ENCODE measurements around the gene RNFT2.

The RNFT2 gene

DNA sequence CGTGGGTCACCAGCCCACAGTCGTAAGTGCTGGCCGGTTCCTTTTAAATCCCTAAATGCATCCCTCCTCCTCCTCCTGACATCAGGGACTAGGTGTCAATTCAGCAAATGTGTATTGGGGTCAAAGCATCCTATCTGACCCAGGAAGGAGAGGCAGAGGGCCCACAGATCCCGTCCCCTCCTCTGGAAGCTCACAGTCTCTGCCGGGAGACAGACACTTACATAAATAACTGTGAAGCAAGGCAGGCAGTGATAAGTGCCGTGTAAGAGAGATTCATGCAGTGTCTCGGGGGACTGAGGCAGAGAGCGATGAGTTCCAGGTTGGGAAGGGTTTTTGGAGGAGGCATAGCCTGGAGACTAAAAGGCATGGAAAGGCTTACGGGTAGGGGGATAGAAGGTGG is 99.0 kb downstream of the RNFT2 start:
- DNase-seq, result no peak
- ATAC-seq, result no peak

DNA sequence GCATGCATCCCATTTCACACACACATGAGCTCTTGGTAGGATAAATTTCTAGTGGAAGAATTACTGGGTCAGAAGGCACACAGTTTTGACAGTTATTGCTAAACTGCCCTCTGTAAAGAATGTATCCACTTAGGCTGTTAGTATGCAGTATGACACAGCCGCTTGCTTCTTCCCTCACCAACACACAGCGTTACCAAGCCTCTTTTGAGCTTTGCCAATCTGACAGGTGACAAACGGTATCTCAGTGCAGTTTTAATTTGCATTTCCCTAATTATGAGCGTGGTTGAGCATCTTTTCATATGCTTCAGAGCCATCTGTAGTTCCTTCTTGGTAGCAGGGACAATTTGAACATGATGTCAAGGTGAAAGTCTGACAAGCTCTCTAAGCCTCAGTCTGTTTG is 100.2 kb downstream of the RNFT2 start:
- DNase-seq (no peak), ATAC-seq (no peak)

- DNase-seq (no peak), ATAC-seq (no peak)
These were observed 101.2 kb downstream of the RNFT2 start for GRCh38 chr12:116839287-116839830.

GRCh38 chr12:116843085-116843484 is 105.0 kb downstream of the RNFT2 start:
- DNase-seq (no peak), ATAC-seq (no peak)

DNA sequence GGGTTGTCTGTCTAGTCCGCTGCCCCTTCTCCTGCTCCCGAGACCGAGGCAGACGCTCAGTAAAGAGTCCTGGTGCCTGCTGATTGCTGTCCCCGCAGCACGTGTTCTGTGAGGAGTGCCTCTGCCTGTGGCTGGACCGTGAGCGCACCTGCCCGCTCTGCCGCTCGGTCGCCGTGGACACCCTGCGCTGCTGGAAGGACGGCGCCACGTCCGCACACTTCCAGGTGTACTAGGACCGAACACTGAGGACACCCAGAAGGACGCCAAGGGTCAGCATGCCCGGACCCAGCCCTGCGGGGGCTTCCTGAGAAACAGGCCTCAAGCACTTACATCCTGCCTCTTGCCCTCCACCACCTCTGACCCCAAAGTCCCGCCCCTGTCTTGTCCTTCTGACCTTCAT is 111.1 kb downstream of the RNFT2 start:
- no peak for DNase-seq
- no peak for ATAC-seq

DNA sequence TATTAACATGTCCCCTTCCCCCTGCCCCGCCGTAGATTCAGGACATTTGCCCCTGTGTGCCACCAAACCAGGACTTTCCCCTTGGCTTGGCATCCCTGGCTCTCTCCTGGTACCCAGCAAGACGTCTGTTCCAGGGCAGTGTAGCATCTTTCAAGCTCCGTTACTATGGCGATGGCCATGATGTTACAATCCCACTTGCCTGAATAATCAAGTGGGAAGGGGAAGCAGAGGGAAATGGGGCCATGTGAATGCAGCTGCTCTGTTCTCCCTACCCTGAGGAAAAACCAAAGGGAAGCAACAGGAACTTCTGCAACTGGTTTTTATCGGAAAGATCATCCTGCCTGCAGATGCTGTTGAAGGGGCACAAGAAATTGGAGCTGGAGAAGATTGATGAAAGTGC is 114.2 kb downstream of the RNFT2 start:
- DNase-seq (no peak), ATAC-seq (no peak)

GRCh38 chr12:116853507-116853906 is 115.4 kb downstream of the RNFT2 start:
- DNase-seq, result no peak
- no peak for ATAC-seq

DNA sequence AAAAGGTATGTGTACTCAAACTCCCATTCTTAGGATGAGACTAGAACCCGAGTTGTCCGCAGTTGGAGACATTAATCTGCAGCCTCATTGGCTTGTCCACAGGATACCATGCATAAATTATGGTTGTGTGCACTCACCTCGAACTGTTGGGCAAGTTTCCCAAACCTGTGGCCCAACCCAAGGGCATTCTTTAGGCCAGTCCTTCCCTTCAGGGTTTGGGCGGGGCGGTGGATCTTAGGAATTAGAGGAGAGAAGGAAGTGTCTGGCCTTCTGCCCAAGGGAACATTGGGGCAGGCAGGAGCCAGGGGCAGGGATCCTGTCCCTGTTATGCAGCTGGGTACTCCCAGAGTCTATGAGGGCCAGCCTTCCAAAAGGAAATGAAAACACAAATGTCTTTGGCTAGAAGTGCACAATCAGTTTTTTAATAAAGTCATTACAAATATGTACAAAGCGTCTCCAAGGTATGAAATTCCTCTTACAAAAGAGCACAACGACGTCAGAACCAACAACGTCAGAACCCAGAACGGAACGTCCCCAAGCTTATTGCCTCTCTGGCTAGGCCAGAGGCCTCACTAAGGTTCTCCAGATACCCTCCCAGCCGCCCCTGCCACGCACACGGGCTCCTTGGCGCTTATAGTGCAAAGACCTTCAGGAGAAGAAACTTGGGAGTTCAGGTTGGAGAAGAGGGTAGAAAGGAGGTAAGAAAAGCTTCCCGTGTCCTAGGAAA is 117.8 kb downstream of the RNFT2 start:
- DNase-seq, result no peak
- no peak for ATAC-seq

DNA sequence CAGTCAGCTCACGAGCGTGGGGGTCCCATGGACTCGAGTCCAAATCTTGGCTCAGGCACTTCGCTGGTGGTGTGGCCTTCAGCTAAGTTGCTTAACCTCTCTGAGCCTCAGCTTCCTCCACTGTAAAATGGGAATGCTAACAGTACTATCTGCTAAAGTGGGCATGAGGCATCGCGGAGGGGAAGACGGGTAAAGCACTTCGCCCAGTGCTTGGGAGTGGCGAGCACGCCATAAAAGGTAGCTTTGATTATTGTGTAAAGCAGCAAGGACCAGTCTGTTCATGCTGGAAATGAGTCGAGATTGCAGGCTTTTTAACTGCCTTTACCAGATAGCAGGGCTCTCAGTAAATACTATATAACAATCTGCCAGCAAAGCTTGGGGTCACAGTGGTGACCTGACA is 118.6 kb downstream of the RNFT2 start:
- ATAC-seq (no peak), DNase-seq (no peak)

GRCh38 chr12:116859079-116859478 is 121.0 kb downstream of the RNFT2 start:
- ATAC-seq, result no peak
- DNase-seq, result no peak

DNA sequence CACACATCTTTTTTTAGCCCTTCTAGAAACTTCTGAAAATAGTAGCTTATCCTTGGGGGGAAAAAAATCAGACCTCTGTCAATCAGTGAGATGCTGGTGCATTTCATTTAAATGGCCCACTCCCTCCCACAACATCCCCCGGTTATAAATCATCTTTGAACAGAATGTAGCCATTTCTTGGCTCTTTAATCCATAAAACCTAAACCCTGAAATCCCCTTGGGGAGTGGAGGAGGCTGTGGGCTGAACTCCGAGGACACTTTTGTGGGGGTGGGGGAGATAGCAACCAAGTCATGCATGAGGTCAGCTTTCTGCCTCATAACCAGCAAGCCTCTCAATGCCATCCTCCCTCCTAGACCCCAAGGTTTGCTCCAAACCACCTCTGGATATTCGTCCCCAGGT is 122.1 kb downstream of the RNFT2 start:
- DNase-seq (no peak), ATAC-seq (no peak)

- DNase-seq (peak; percentile 49), ATAC-seq (peak; percentile 37)
These were observed 123.2 kb downstream of the RNFT2 start for GRCh38 chr12:116861320-116861719.

GRCh38 chr12:116862167-116862566 is 124.1 kb downstream of the RNFT2 start:
- no peak for DNase-seq
- no peak for ATAC-seq

GRCh38 chr12:116863275-116863767 is 125.2 kb downstream of the RNFT2 start:
- ATAC-seq, result no peak
- peak; percentile 20 for DNase-seq

- ATAC-seq, result no peak
- no peak for DNase-seq
These were observed 126.5 kb downstream of the RNFT2 start for GRCh38 chr12:116864371-116865160.

GRCh38 chr12:116867523-116867922 is 129.4 kb downstream of the RNFT2 start:
- ATAC-seq, result no peak
- DNase-seq, result no peak

DNA sequence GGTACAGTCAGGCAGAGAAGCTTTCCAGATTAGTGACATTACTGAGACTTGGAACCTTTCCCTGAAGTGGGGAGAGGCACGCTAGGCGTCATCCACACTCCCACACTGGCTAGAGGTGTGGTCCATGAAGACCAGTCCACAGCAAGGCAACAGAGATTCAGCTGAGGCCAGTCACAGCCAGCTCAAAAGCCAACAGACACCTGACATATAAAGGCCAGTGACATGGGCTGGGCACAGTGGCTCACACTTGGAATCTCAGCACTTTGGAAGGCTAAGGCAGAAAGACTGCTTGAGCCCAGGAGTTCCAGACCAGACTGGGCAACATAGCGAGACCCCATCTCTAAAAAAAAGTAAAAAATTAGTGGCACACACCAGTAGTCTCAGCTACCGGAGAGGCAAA is 132.2 kb downstream of the RNFT2 start:
- ATAC-seq, result no peak

DNA sequence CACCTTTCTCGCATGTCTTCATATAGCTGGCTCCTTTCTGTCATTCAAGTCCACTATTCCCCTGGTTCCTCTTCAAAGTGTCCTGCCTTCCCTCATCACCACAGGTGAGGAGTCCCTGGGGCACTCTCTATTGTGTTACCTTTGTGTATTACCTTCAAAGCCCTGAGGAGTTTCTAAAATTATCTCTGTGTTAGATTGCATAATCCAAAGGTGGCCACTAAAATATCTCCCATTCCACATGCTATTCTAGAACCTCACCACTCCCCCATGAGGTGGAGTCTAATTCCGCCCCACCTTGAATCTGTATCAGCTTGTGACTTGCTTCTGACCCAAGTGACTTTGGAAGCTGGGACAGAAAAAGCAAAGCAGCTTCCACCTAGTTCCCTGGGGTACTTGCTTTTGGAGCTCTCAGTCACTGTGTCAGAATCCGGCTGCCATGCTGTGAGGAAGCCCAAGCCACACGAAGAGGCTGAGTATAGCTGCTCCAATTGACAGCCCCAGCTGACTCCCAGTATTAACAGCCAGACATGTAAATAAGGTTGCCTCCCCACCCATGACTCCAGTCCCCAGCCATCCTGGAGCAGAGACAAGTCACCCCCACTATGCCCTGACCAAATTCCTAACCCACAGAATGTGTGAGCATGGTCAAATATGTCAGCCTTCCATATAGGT is 136.3 kb downstream of the RNFT2 start:
- ATAC-seq (no peak), DNase-seq (no peak)

More for the DNA sequence above, 132.2 kb downstream of the RNFT2 start:
- no peak for DNase-seq

DNA sequence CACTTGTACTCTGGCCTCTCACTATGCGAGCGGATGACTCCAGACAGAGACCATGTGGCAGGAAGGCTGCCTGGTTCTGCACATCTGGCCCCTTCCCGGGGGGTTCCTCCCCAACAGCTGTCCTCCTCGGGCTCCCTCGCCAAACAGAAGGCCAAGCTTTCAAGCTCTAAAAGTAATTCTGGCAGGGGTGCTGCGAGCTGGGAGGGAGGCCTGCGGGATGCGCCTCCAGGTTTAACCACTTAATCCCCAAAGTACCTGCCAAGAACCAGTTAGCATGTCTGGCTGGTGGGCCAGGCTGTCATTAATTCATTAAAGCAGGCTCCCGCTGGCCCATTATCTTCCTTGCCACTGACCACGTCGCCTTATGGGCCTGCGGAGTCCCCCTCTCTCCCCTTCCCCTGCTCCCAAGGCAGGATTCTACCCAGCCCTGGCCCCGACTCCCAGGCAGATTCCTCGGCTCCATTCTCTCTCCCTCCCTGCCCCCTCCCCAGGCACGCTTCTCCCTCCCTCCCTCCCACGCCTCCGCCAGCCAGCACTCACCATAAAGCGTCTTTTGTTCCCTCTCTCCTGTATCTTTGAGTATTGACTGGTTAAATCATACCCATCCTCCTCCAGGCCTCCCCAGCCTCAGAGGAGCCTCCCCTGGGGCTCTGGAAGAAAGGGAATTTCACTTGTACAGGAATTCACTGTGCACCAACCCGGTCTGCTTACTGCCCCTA is 138.2 kb downstream of the RNFT2 start:
- no peak for ATAC-seq
- DNase-seq, result no peak

DNA sequence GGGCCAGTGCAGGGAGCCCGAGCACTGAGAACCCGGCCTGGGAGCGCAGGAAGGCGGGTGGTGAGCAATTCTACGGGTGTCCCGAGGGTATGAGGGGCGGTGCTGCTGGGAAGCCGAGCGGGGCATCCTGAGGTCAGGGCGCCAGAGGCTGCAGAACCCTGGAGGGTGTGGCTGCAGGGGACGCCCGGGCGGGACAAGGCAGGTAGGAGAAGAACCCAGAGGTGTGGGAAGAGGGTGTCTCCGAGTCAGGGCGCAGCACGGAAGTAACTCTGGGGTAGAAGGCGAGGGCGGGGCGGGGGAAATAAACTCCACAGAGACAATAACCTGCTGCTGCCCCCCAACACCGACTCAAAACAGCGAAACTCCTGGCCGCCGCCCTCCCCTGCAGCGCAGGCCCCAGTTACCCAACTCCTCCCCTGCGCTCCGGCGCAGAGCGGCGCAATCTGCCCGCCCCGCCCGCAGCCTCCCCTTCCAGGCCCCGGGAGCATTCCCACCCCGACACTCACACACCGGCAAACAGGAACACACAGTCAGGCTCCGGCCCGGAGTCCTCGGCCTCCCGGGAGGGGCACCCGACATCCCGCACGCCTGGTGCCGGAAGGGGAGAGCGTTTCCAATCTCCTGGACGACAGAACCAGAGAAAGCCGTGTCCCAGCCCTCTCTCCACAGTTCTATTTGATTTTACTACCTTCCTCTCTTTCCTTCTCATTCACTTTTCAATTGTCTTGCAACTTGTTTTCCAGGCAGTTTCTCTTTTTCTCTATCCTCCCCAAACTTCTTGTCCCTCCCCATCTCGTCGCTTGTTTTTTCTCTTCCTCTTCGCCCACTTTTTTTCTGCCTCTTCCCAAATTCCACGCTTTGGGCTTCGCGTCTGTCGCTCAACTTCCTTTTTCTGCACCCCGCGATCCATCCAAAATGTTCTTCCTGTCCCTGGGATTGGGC is 140.7 kb downstream of the RNFT2 start:
- no peak for DNase-seq
- no peak for ATAC-seq
